Loucy (cell line): ENCODE results near the gene PTBP1.

Source experiments
- H2AFZ ChIP-seq: fragments of 200-600 bp; sonication (generic); 2 replicates; pipeline ENCODE4 v1.6.0; 2016; ENCODE audit warnings: antibody characterized with exemption, mild to moderate bottlenecking, low read length, moderate library complexity
- H3F3A ChIP-seq: fragments of 200-600 bp; 2 replicates; pipeline ENCODE4 v1.6.0; 2016; ENCODE audit warnings: antibody characterized with exemption, low read depth, mild to moderate bottlenecking
- H3K27me3 ChIP-seq: fragments of 200-600 bp; sonication (generic); 2 replicates; pipeline ENCODE4 v1.6.1; 2014; ENCODE audit warnings: low read length, mild to moderate bottlenecking; ENCODE audit not compliant: insufficient read depth, poor library complexity, severe bottlenecking
- H3K36me3 ChIP-seq: fragments of 200-600 bp; sonication (generic); 2 replicates; pipeline ENCODE4 v1.6.1; 2016; ENCODE audit warnings: low read length; ENCODE audit not compliant: insufficient read depth
- H3K4me1 ChIP-seq: fragments of 200-600 bp; sonication (generic); 2 replicates; pipeline ENCODE4 v1.5.1; 2014; ENCODE audit warnings: low read length, mild to moderate bottlenecking; ENCODE audit not compliant: insufficient read depth, poor library complexity, severe bottlenecking
- H3K4me2 ChIP-seq: fragments of 200-600 bp; sonication (generic); 2 replicates; pipeline ENCODE4 v1.6.0; 2014; ENCODE audit warnings: antibody characterized with exemption, low read length, low read depth, mild to moderate bottlenecking; ENCODE audit not compliant: poor library complexity, severe bottlenecking
- H3K4me3 ChIP-seq: fragments of 200-600 bp; sonication (generic); 2 replicates; pipeline ENCODE4 v1.5.1; 2014; ENCODE audit warnings: low read length, mild to moderate bottlenecking, mixed read lengths; ENCODE audit not compliant: poor library complexity, severe bottlenecking
- H3K79me2 ChIP-seq: fragments of 200-600 bp; sonication (generic); 2 replicates; pipeline ENCODE4 v1.6.1; 2014; ENCODE audit warnings: low read length; ENCODE audit not compliant: insufficient read depth
- H3K9ac ChIP-seq: fragments of 200-600 bp; sonication (generic); 2 replicates; pipeline ENCODE4 v1.6.0; 2014; ENCODE audit warnings: mild to moderate bottlenecking, low read depth, low read length, moderate library complexity; ENCODE audit not compliant: poor library complexity, severe bottlenecking
- H3K9me2 ChIP-seq: fragments of 200-600 bp; sonication (generic); replicated peaks from 2 replicates; pipeline ENCODE4 v1.6.1; 2016; ENCODE audit warnings: low read depth, low read length, mixed read lengths
- H3K9me3 ChIP-seq: fragments of 200-600 bp; sonication (generic); 2 replicates; pipeline ENCODE4 v1.6.1; 2014; ENCODE audit warnings: mild to moderate bottlenecking, antibody characterized with exemption, low read length, low read depth; ENCODE audit not compliant: insufficient read depth
- H4K20me1 ChIP-seq: fragments of 200-600 bp; sonication (generic); 2 replicates; pipeline ENCODE4 v1.6.0; 2014; ENCODE audit warnings: antibody characterized with exemption, low read length, mild to moderate bottlenecking; ENCODE audit not compliant: insufficient read depth, poor library complexity, severe bottlenecking
- CTCF ChIP-seq: fragments of 200-600 bp; sonication (generic); conservative IDR thresholded peaks from 2 replicates; pipeline ENCODE4 v1.5.1; 2014; ENCODE audit warnings: mild to moderate bottlenecking, antibody characterized with exemption, low read length
- EZH2phosphoT487 ChIP-seq: fragments of 200-600 bp; IDR thresholded peaks from 2 replicates; pipeline ENCODE4 v1.6.1; 2018; ENCODE audit warnings: antibody characterized with exemption, mild to moderate bottlenecking, moderate library complexity, borderline replicate concordance

The PTBP1 gene

GRCh38 chr19:823565-824121 lies 26.4 kb downstream of the PTBP1 start:
- no peaks in the 10 kb centered on the region for H3K4me1 ChIP-seq
- H3K9me3 ChIP-seq, result no peaks in the 10 kb centered on the region
- no peaks in the 10 kb centered on the region for H4K20me1 ChIP-seq
- H3K79me2 ChIP-seq, result no peaks in the 10 kb centered on the region
- no peak overlapping the region for H3K4me2 ChIP-seq
- H2AFZ ChIP-seq, result no peak overlapping the region
- no peak overlapping the region for H3K9ac ChIP-seq
- H3K4me3 ChIP-seq, result no peak overlapping the region
- no peaks in the 10 kb centered on the region for H3F3A ChIP-seq
- H3K27me3 ChIP-seq, result no peaks in the 10 kb centered on the region
- TF ChIP-seq CTCF (no peak), EZH2phosphoT487 (no peak)
- H3K9me2 ChIP-seq, result no peaks in the 10 kb centered on the region
- no peaks in the 10 kb centered on the region for H3K36me3 ChIP-seq

GRCh38 chr19:824885-825284 lies 27.6 kb downstream of the PTBP1 start:
- Histone ChIP-seq H4K20me1 (no peaks in the 10 kb centered on the region), H3K27me3 (no peaks in the 10 kb centered on the region)

GRCh38 chr19:825897-826644 lies 28.8 kb downstream of the PTBP1 start:
- Histone ChIP-seq H3K9me3 (no peaks in the 10 kb centered on the region), H2AFZ (no peak overlapping the region), H3K36me3 (no peaks in the 10 kb centered on the region), H3K9me2 (no peaks in the 10 kb centered on the region), H3K9ac (no peak overlapping the region), H3K27me3 (no peaks in the 10 kb centered on the region), H3K4me1 (no peaks in the 10 kb centered on the region), H3K4me2 (no peak overlapping the region), H4K20me1 (no peaks in the 10 kb centered on the region), H3F3A (no peaks in the 10 kb centered on the region), H3K79me2 (no peaks in the 10 kb centered on the region), H3K4me3 (no peak overlapping the region)
- no peak for TF ChIP-seq CTCF
- TF ChIP-seq EZH2phosphoT487, result no peak

More at GRCh38 chr19:824885-825284, 27.6 kb downstream of the PTBP1 start:
- H3F3A ChIP-seq, result no peaks in the 10 kb centered on the region
- H2AFZ ChIP-seq, result no peak overlapping the region
- no peak overlapping the region for H3K4me2 ChIP-seq
- TF ChIP-seq CTCF, result no peak
- TF ChIP-seq EZH2phosphoT487, result no peak
- H3K9me3 ChIP-seq, result no peaks in the 10 kb centered on the region
- no peak overlapping the region for H3K4me3 ChIP-seq
- no peaks in the 10 kb centered on the region for H3K79me2 ChIP-seq
- no peaks in the 10 kb centered on the region for H3K36me3 ChIP-seq
- H3K9me2 ChIP-seq, result no peaks in the 10 kb centered on the region
- no peaks in the 10 kb centered on the region for H3K4me1 ChIP-seq
- H3K9ac ChIP-seq, result no peak overlapping the region
